Uterus (tissue), 2 donors: ENCODE results near the gene ZAP70.

Experiments used
- POLR2A ChIP-seq, 2 donors: fragments of 450-650 bp; IDR thresholded peaks; one replicate each; pipeline ENCODE4 v1.6.1; 2016; ENCODE audit warnings: antibody characterized with exemption in 2 of 2, mild to moderate bottlenecking in 1 of 2, moderate library complexity in 1 of 2
- TF ChIP-seq, protein P1 (sequence below), 4 experiments: fragments of 200-600 bp in 2 of 4; fragments of 450-650 bp in 2 of 4; sonication (generic) in 2 of 4; IDR thresholded peaks; one replicate each; pipeline ENCODE4 v1.5.1; 2016 to 2019; ENCODE audit warnings: antibody characterized with exemption in 4 of 4, mild to moderate bottlenecking in 2 of 4, moderate library complexity in 1 of 4

DNA sequence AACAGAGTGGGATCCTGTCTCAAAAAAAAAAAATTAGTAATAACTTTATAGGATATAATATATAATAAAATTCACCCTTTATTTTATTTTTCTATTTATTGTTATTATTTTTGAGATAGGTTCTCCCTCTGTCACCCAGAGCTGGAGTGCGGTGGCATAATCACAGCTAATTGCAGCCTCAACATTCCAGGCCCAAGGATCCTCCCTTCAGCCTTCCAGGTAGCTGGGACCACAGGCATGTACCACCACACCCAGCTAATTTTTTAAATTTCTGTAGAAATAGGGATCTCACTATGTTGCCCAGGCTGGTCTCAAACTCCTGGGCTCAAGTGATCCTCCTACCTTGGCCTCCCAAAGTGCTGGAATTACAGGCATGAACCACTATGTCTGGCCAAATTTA, 42.9 kb upstream of the ZAP70 start:
- TF ChIP-seq, protein P1, sequence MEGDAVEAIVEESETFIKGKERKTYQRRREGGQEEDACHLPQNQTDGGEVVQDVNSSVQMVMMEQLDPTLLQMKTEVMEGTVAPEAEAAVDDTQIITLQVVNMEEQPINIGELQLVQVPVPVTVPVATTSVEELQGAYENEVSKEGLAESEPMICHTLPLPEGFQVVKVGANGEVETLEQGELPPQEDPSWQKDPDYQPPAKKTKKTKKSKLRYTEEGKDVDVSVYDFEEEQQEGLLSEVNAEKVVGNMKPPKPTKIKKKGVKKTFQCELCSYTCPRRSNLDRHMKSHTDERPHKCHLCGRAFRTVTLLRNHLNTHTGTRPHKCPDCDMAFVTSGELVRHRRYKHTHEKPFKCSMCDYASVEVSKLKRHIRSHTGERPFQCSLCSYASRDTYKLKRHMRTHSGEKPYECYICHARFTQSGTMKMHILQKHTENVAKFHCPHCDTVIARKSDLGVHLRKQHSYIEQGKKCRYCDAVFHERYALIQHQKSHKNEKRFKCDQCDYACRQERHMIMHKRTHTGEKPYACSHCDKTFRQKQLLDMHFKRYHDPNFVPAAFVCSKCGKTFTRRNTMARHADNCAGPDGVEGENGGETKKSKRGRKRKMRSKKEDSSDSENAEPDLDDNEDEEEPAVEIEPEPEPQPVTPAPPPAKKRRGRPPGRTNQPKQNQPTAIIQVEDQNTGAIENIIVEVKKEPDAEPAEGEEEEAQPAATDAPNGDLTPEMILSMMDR (IDR thresholded peaks at IDR 0.05) = no peak
- no peak for TF ChIP-seq POLR2A (IDR thresholded peaks at IDR 0.05)
